PC-3 (cell line): ENCODE results near the gene UBR2.

Experiments used
- EZH2phosphoT487 ChIP-seq: fragments of 300-600 bp; sonication (generic); IDR thresholded peaks from 2 replicates; pipeline ENCODE4 v1.6.1; 2018; ENCODE audit warnings: mild to moderate bottlenecking, antibody characterized with exemption, low read length, borderline replicate concordance
- TF ChIP-seq, protein P1 (sequence below): fragments of 300-600 bp; sonication (generic); conservative IDR thresholded peaks from 2 replicates; pipeline ENCODE4 v1.5.1; 2017; ENCODE audit warnings: antibody characterized with exemption, low read depth, mild to moderate bottlenecking, low read length

DNA sequence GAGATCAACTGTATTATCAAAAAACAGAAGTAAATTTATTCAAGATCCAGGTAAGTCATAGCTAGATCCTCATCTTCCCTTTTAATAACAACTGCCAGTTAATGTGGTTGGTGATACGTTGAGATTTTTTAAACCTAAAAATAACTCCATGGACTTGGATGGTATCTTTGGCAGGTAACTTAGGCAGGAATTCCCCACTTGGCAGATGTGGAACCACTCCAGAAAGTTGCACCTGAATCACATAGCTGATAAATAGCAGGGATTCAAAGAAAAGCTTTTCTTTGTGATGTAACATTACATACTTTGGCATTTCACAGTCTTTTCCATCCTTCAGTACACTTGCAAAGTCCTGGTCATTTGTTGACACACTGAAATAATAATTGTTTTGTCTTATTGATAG, 96.0 kb downstream of the UBR2 start:
- TF ChIP-seq, protein P1, sequence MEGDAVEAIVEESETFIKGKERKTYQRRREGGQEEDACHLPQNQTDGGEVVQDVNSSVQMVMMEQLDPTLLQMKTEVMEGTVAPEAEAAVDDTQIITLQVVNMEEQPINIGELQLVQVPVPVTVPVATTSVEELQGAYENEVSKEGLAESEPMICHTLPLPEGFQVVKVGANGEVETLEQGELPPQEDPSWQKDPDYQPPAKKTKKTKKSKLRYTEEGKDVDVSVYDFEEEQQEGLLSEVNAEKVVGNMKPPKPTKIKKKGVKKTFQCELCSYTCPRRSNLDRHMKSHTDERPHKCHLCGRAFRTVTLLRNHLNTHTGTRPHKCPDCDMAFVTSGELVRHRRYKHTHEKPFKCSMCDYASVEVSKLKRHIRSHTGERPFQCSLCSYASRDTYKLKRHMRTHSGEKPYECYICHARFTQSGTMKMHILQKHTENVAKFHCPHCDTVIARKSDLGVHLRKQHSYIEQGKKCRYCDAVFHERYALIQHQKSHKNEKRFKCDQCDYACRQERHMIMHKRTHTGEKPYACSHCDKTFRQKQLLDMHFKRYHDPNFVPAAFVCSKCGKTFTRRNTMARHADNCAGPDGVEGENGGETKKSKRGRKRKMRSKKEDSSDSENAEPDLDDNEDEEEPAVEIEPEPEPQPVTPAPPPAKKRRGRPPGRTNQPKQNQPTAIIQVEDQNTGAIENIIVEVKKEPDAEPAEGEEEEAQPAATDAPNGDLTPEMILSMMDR, result no peak
- no peak for TF ChIP-seq EZH2phosphoT487
